ENCODE results near the gene P2RY2. TPM values are rescaled to one million over a fixed set of nuclear protein-coding genes. Genes with fewer than 3 reads are reported as not detected.

The P2RY2 gene
- total RNA-seq, 1 donor from 2014 or later = 12.1 TPM

DNA sequence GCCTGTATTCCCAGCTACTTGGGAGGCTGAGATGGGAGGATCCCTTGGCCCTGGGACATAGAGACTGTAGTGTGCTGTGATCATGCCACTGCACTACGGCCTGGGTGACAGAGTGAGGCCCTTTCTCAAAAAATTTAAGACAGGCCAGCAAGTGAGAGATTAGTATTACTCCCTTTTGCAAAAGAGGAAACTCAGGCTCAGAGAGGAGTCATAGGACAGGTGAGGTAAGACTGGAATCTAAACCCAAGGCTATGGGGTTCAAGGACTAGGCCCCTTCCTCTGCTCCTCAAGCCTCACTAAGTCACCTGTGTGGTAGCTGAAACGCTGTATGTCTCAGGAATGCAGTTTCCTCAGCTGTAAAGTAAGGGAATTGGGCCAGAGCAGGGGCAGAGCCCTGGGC is 1.6 kb upstream of the P2RY2 start:
- peak overlapping the region; percentile 77 for H3K4me3 Mint-ChIP-seq
- H3K4me1 Mint-ChIP-seq (ENCODE audit: unreplicated experiment) = peaks cover 28% of the 10 kb centered on the region
- H3K9me3 Mint-ChIP-seq = no peaks in the 10 kb centered on the region
- H3K36me3 Mint-ChIP-seq = no peaks in the 10 kb centered on the region
- TF ChIP-seq, protein P1, sequence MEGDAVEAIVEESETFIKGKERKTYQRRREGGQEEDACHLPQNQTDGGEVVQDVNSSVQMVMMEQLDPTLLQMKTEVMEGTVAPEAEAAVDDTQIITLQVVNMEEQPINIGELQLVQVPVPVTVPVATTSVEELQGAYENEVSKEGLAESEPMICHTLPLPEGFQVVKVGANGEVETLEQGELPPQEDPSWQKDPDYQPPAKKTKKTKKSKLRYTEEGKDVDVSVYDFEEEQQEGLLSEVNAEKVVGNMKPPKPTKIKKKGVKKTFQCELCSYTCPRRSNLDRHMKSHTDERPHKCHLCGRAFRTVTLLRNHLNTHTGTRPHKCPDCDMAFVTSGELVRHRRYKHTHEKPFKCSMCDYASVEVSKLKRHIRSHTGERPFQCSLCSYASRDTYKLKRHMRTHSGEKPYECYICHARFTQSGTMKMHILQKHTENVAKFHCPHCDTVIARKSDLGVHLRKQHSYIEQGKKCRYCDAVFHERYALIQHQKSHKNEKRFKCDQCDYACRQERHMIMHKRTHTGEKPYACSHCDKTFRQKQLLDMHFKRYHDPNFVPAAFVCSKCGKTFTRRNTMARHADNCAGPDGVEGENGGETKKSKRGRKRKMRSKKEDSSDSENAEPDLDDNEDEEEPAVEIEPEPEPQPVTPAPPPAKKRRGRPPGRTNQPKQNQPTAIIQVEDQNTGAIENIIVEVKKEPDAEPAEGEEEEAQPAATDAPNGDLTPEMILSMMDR (conservative IDR thresholded peaks at IDR 0.05) = no peak
- DNase-seq (ENCODE audit: extremely low spot score, unreplicated experiment) = no peak
- peak overlapping the region; percentile 26 for H3K27ac Mint-ChIP-seq
- peaks cover 33% of the 10 kb centered on the region for H3K27me3 Mint-ChIP-seq

DNA sequence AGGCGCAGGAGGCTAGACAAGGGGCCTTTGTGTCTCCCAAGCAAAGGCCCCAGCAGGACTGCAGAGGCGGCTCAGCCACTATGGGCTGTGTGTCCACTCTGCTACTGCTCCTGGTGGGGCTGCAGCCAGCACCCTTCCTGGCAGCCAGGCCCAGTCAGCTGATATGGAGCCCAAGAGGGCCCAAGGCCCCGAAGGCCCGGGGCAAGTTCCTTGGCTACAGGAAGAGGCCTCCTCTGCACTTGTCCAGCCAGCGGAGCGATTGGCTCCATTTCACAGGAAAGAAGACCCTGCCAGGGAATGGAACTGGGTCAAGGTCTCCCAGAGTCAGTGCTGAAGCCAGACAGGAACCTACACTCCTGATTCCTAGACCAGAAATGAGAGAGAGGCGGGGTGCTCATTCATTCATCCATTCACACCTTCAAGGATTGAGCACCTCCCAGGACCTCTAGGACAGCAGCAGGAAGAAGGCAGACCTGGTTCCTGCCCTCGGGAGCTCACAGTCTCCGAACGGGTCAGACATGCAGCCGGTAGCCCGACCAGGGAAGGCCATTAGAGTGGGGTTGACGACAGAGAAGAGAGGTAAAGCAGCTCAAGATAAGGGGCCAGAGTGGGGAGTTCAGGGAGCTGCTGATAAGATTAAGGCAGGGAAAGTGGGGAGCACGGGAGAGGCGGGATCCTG is 811 bp upstream of the P2RY2 start:
- H3K9me3 Mint-ChIP-seq = no peaks in the 10 kb centered on the region
- no peak for DNase-seq (ENCODE audit: extremely low spot score, unreplicated experiment)
- peak overlapping the region; percentile 88 for H3K4me3 Mint-ChIP-seq
- peak overlapping the region; percentile 88 for H3K27ac Mint-ChIP-seq
- TF ChIP-seq, protein P1 (conservative IDR thresholded peaks at IDR 0.05) = no peak
- peaks cover 34% of the 10 kb centered on the region for H3K27me3 Mint-ChIP-seq
- H3K36me3 Mint-ChIP-seq = no peaks in the 10 kb centered on the region
- peaks cover 28% of the 10 kb centered on the region for H3K4me1 Mint-ChIP-seq (ENCODE audit: unreplicated experiment)

DNA sequence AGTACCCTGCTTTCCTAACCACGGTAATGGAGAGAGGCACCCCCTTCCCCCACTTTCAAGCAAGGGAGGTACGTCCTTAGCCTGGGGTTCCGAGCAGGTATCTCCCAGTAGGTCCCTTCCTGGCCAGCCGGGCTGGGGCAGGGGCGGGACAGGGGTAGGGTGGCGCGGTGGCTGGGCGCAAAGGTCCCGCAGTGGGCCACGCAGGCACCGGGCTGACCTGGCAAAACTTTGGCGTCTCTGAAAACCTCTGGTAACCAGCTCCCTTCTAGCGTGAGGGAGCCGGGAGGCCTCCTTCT is 323 bp upstream of the P2RY2 start:
- TF ChIP-seq, protein P1 (conservative IDR thresholded peaks at IDR 0.05) = no peak
- H3K4me3 Mint-ChIP-seq = peak overlapping the region; percentile 88
- H3K4me1 Mint-ChIP-seq (ENCODE audit: unreplicated experiment) = peaks cover 25% of the 10 kb centered on the region
- DNase-seq (ENCODE audit: extremely low spot score, unreplicated experiment) = no peak
- H3K36me3 Mint-ChIP-seq = no peaks in the 10 kb centered on the region
- peaks cover 38% of the 10 kb centered on the region for H3K27me3 Mint-ChIP-seq
- peak overlapping the region; percentile 88 for H3K27ac Mint-ChIP-seq
- no peaks in the 10 kb centered on the region for H3K9me3 Mint-ChIP-seq

DNA sequence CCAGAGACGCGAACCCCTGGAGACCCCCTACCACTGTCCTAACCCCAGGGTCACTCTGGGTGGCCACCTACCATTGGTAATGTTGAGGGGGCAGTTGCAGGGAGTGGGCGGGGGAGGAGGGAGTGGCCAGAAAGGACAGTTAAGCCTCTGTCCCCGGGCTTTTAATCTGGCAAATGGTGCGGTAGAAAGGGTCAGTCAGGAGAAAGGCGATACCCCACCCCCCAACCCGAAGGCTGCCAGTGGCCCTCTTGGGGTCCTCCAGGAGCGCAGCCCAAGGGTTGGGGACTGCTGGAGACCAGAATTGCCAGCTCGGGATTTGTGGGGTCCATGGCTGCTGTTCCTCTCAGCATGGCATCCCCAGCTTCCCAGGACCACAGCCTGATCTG is 742 bp downstream of the P2RY2 start:
- Mint-ChIP-seq H3K4me3 (peak overlapping the region; percentile 88), H3K4me1 (ENCODE audit: unreplicated experiment) (peaks cover 17% of the 10 kb centered on the region), H3K9me3 (no peaks in the 10 kb centered on the region), H3K27me3 (peaks cover 38% of the 10 kb centered on the region), H3K36me3 (no peaks in the 10 kb centered on the region), H3K27ac (peak overlapping the region; percentile 68)
- TF ChIP-seq, protein P1 (conservative IDR thresholded peaks at IDR 0.05) = no peak
- no peak for DNase-seq (ENCODE audit: extremely low spot score, unreplicated experiment)

DNA sequence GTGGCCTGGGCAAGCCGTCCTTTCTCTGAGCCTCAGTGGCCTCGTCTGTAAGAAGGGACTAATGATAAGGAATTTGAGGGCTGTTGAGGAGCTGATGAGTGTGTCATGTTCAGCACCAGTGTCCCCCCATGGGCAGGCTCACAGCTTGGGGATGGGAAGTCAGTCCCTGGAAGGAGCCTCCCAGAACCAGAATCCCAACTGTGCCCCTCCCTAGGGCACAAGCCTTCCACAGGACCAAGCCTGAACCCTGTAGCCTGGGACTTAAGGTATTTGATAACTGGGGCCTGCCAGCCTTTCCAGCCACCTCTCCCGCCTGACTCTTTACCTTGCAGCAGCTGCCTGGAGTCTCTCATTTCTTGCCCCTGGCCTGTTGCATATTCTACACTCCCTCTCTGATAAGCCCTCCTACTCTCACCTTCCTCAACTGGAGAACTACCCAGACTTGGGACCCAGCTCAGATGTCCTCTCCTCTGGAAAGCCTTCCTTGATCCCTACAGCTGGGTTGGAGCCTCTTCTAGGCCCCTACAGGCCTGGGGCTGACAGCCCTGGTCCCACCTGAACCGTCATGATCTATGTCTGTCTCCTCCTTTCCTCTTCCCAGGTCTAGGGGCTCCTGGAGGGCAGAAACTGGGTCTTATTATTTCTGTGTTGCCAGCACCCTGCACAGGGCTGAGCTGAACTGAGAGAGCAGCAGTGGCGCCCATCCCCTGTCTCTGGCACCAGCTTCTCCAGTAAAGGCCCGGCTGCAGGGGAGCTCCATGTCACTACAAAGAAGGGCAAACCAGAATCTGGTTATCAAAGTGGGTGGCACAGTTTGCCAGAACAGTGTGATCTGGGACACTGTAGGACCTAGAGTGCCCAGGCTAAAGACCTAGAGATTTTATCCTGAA is 1.6 kb downstream of the P2RY2 start:
- TF ChIP-seq, protein P1 (conservative IDR thresholded peaks at IDR 0.05) = no peak
- peaks cover 43% of the 10 kb centered on the region for H3K27me3 Mint-ChIP-seq
- H3K4me1 Mint-ChIP-seq (ENCODE audit: unreplicated experiment) = peaks cover 21% of the 10 kb centered on the region
- no peak for DNase-seq (ENCODE audit: extremely low spot score, unreplicated experiment)
- H3K27ac Mint-ChIP-seq = peak overlapping the region; percentile 68
- H3K9me3 Mint-ChIP-seq = no peaks in the 10 kb centered on the region
- peak overlapping the region; percentile 88 for H3K4me3 Mint-ChIP-seq
- no peaks in the 10 kb centered on the region for H3K36me3 Mint-ChIP-seq

Measured in type B pancreatic cell (in vitro differentiated cells).